ENCODE measurements around the gene SLC13A4.

SLC13A4 gene

GRCh38 chr7:135634191-135634878 is 93.7 kb downstream of the SLC13A4 start:
- H3K79me2 ChIP-seq (ENCODE audit: low read length) = no peaks in the 10 kb centered on the region
- H3K4me1 ChIP-seq (ENCODE audit: low read length) = 0 out of 2 replicates have a peak, but pooled peaks cover 4% of the 10 kb centered on the region
- no peaks in the 10 kb centered on the region for H4K20me1 ChIP-seq (ENCODE audit: insufficient read depth, low read length)
- H3K9ac ChIP-seq (ENCODE audit: low read length) = no peak overlapping the region
- no peak overlapping the region for H3K27ac ChIP-seq (ENCODE audit: low read length)
- no peak overlapping the region for H2AFZ ChIP-seq (ENCODE audit: low read depth, low read length)
- no peak for TF ChIP-seq CTCF (IDR thresholded peaks at IDR 0.05; ENCODE audit: low read depth, low read length)
- no peak for TF ChIP-seq EZH2phosphoT487 (IDR thresholded peaks at IDR 0.05; ENCODE audit: low read depth)
- peaks cover 50% of the 10 kb centered on the region for H3K36me3 ChIP-seq (replicated peaks; ENCODE audit: low read depth, low read length)
- H3K9me3 ChIP-seq (ENCODE audit: insufficient read depth, low read length) = no peaks in the 10 kb centered on the region
- H3K27me3 ChIP-seq (ENCODE audit: low read depth, low read length) = no peaks in the 10 kb centered on the region
- H3K4me2 ChIP-seq (ENCODE audit: low read length) = no peak overlapping the region
- H3K4me3 ChIP-seq (ENCODE audit: low read length) = no peak overlapping the region

Data from OCI-LY3 (cell line).